WTC11 (cell line): ENCODE measurements around the gene TMC1. TPM values are rescaled to one million over a fixed set of nuclear protein-coding genes. Genes with fewer than 3 reads are reported as not detected.

Source experiments
- ATAC-seq: fragments of 200-7000 bp; cut with Tn5 transposase; 2 replicates; pipeline ENCODE4 v1.10.0; 2021; ENCODE audit warnings: mild to moderate bottlenecking, moderate library complexity
- CTCF ChIA-PET: fragments of 300-600 bp; sonication (Branson Sonifier 250); formaldehyde crosslinking; loops from one replicate; lab custom pipeline; 2021; ENCODE audit warnings: antibody characterized with exemption; lab: Charles Lee
- POLR2A ChIA-PET: fragments of 350-600 bp; sonication (Branson Sonifier 250); formaldehyde crosslinking; loops from one replicate; lab custom pipeline; 2021; ENCODE audit warnings: antibody characterized with exemption; lab: Charles Lee
- DNase-seq: peaks from one replicate; pipeline ENCODE4 v3.0.0; 2021; ENCODE audit warnings: low spot score
- H3K27ac Mint-ChIP-seq: 2 replicates; pipeline ENCODE4 v1.8.0; 2021; ENCODE audit warnings: mixed read lengths
- H3K27me3 Mint-ChIP-seq: 2 replicates; pipeline ENCODE4 v1.8.0; 2021; ENCODE audit warnings: low read depth, mild to moderate bottlenecking, moderate library complexity, mixed read lengths
- H3K36me3 Mint-ChIP-seq: 2 replicates; pipeline ENCODE4 v1.8.0; 2021; ENCODE audit warnings: mixed read lengths
- H3K4me1 Mint-ChIP-seq: 2 replicates; pipeline ENCODE4 v1.8.0; 2022; ENCODE audit warnings: mixed read lengths
- H3K4me3 Mint-ChIP-seq: 2 replicates; pipeline ENCODE4 v1.8.0; 2021; ENCODE audit warnings: mild to moderate bottlenecking, moderate library complexity, mixed read lengths
- H3K9me3 Mint-ChIP-seq: 2 replicates; pipeline ENCODE4 v1.8.0; 2021; ENCODE audit warnings: mixed read lengths
- ATF1 ChIP-seq: sonication (generic); formaldehyde crosslinking; IDR thresholded peaks from 2 replicates; pipeline ENCODE4 v1.8.1; 2023; ENCODE audit warnings: mild to moderate bottlenecking, moderate library complexity, missing genetic modification reagents
- CREB1 ChIP-seq: sonication (generic); formaldehyde crosslinking; IDR thresholded peaks from 2 replicates; pipeline ENCODE4 v1.8.0; 2023; ENCODE audit warnings: mild to moderate bottlenecking, missing genetic modification reagents
- FOXP1 ChIP-seq: sonication (generic); formaldehyde crosslinking; IDR thresholded peaks from 2 replicates; pipeline ENCODE4 v1.8.0; 2022; ENCODE audit warnings: missing genetic modification reagents, mild to moderate bottlenecking, moderate library complexity, borderline replicate concordance
- HMGA2 ChIP-seq: fragments of 250-450 bp; sonication (Bioruptor Pico); IDR thresholded peaks from 2 replicates; pipeline ENCODE4 v1.4.0; 2021; ENCODE audit warnings: mild to moderate bottlenecking, moderate library complexity
- NFYB ChIP-seq: sonication (generic); formaldehyde crosslinking; conservative IDR thresholded peaks from 2 replicates; pipeline ENCODE4 v1.8.0; 2022; ENCODE audit warnings: low read depth, missing genetic modification reagents
- NR1H2 ChIP-seq: sonication (generic); formaldehyde crosslinking; IDR thresholded peaks from 2 replicates; pipeline ENCODE4 v1.9.0; 2021; ENCODE audit warnings: mild to moderate bottlenecking, moderate library complexity, missing genetic modification reagents
- SOX15 ChIP-seq: fragments of 250-450 bp; sonication (Bioruptor Pico); IDR thresholded peaks from 2 replicates; pipeline ENCODE4 v1.9.0; 2021; ENCODE audit warnings: mild to moderate bottlenecking
- SP1 ChIP-seq: sonication (generic); formaldehyde crosslinking; conservative IDR thresholded peaks from 2 replicates; pipeline ENCODE4 v1.8.1; 2022; ENCODE audit warnings: missing genetic modification reagents
- ZNF121 ChIP-seq: sonication (generic); formaldehyde crosslinking; IDR thresholded peaks from 2 replicates; pipeline ENCODE4 v1.8.0; 2023; ENCODE audit warnings: missing genetic modification reagents
- ZNF219 ChIP-seq: sonication (generic); formaldehyde crosslinking; IDR thresholded peaks from 2 replicates; pipeline ENCODE4 v1.8.0; 2023; ENCODE audit warnings: missing genetic modification reagents, mild to moderate bottlenecking, borderline replicate concordance
- ZNF416 ChIP-seq: fragments of 250-450 bp; sonication (Bioruptor Pico); IDR thresholded peaks from 2 replicates; pipeline ENCODE4 v1.9.0; 2021; ENCODE audit warnings: mild to moderate bottlenecking, inconsistent platforms
- ZNF423 ChIP-seq: fragments of 250-450 bp; sonication (Bioruptor Pico); IDR thresholded peaks from 2 replicates; pipeline ENCODE4 v2.1.2; 2022; ENCODE audit warnings: mild to moderate bottlenecking, moderate library complexity
- total RNA-seq: library from RNA; stranded (reverse); gene quantifications from 3 replicates; pipeline ENCODE4 v1.2.3, GENCODE V29; 2021
- TF ChIP-seq, protein P1 (sequence below): sonication (generic); formaldehyde crosslinking; conservative IDR thresholded peaks from 2 replicates; pipeline ENCODE4 v1.8.1; 2022; ENCODE audit warnings: mild to moderate bottlenecking, missing genetic modification reagents
- TF ChIP-seq, protein P2 (sequence below): sonication (generic); formaldehyde crosslinking; IDR thresholded peaks from 2 replicates; pipeline ENCODE4 v1.8.0; 2023; ENCODE audit warnings: missing genetic modification reagents
- TF ChIP-seq, protein P3 (sequence below): sonication (generic); formaldehyde crosslinking; conservative IDR thresholded peaks from 2 replicates; pipeline ENCODE4 v1.8.1; 2023; ENCODE audit warnings: mild to moderate bottlenecking, low read depth, missing genetic modification reagents, moderate library complexity
- TF ChIP-seq, protein P4 (sequence below): fragments of 250-450 bp; sonication (Bioruptor Pico); IDR thresholded peaks from 2 replicates; pipeline ENCODE4 v2.1.2; 2022; ENCODE audit warnings: mild to moderate bottlenecking, moderate library complexity
- TF ChIP-seq, protein P5 (sequence below): sonication (generic); formaldehyde crosslinking; IDR thresholded peaks from 2 replicates; pipeline ENCODE4 v1.8.0; 2023; ENCODE audit warnings: mild to moderate bottlenecking, missing genetic modification reagents
- TF ChIP-seq, protein P6 (sequence below): sonication (generic); formaldehyde crosslinking; IDR thresholded peaks from 2 replicates; pipeline ENCODE4 v1.8.0; 2023; ENCODE audit warnings: missing genetic modification reagents, mild to moderate bottlenecking, borderline replicate concordance
- TF ChIP-seq, protein P7 (sequence below): sonication (generic); formaldehyde crosslinking; IDR thresholded peaks from 2 replicates; pipeline ENCODE4 v1.8.0; 2022; ENCODE audit warnings: mild to moderate bottlenecking, missing genetic modification reagents
- TF ChIP-seq, protein P8 (sequence below): sonication (generic); formaldehyde crosslinking; IDR thresholded peaks from 2 replicates; pipeline ENCODE4 v1.8.0; 2022; ENCODE audit warnings: mild to moderate bottlenecking, missing genetic modification reagents

The TMC1 gene
- total RNA-seq, 1 experiment from 2014 or later = 0.31 TPM

DNA sequence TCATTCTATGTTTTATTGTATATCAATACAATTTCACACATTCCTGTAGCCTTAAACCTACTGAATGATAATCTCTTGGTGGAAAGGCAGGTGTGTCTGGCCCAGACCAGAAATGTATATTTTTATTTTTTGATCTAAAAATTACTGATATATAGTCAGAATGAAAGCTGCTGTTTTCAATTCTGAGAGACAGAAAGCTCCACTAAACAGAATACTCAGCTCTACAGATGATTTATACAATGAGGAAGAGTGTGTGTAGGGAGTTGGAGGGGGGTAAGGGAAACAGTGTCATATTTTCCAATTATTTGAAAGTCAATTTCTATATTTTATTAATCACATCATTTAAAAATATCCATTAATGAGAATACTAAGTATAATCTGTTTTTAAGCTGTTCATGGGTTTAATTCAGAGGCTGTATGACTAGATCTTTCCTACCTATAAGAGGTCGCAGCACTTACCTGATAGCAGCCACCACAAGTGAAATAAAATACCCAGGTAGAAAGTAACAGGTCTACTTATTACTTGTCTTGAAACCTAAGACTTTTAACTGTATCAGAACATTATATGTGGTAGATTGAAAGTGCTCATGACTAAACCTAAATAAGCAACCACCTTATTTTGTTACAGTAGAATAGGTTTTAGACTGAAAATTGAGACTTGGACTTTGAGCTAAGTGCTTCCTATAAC is 183.4 kb downstream of the TMC1 start:
- Mint-ChIP-seq H3K27ac (no peak overlapping the region), H3K27me3 (no peaks in the 10 kb centered on the region; the same call in 1 of the 2 replicates), H3K36me3 (no peaks in the 10 kb centered on the region), H3K9me3 (peaks cover 8% of the 10 kb centered on the region), H3K4me3 (no peak overlapping the region), H3K4me1 (peaks cover 4% of the 10 kb centered on the region; the same call in 1 of the 2 replicates)
- ATAC-seq = no peak
- no peak for DNase-seq
- TF ChIP-seq CREB1 (no peak), ZNF423 (CRISPR knock-in tag) (no peak), ZNF416 (no peak), SOX15 (CRISPR knock-in tag) (no peak), ZNF121 (CRISPR knock-in tag) (no peak), HMGA2 (CRISPR knock-in tag) (no peak), FOXP1 (CRISPR knock-in tag) (no peak), NR1H2 (CRISPR knock-in tag) (no peak), NFYB (CRISPR knock-in tag) (no peak), ATF1 (CRISPR knock-in tag) (no peak), ZNF219 (CRISPR knock-in tag) (no peak)
- TF ChIP-seq, protein P1, sequence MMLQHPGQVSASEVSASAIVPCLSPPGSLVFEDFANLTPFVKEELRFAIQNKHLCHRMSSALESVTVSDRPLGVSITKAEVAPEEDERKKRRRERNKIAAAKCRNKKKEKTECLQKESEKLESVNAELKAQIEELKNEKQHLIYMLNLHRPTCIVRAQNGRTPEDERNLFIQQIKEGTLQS (CRISPR knock-in tag) = no peak
- TF ChIP-seq, protein P2, sequence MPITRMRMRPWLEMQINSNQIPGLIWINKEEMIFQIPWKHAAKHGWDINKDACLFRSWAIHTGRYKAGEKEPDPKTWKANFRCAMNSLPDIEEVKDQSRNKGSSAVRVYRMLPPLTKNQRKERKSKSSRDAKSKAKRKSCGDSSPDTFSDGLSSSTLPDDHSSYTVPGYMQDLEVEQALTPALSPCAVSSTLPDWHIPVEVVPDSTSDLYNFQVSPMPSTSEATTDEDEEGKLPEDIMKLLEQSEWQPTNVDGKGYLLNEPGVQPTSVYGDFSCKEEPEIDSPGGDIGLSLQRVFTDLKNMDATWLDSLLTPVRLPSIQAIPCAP (CRISPR knock-in tag) = no peak
- TF ChIP-seq, protein P3, sequence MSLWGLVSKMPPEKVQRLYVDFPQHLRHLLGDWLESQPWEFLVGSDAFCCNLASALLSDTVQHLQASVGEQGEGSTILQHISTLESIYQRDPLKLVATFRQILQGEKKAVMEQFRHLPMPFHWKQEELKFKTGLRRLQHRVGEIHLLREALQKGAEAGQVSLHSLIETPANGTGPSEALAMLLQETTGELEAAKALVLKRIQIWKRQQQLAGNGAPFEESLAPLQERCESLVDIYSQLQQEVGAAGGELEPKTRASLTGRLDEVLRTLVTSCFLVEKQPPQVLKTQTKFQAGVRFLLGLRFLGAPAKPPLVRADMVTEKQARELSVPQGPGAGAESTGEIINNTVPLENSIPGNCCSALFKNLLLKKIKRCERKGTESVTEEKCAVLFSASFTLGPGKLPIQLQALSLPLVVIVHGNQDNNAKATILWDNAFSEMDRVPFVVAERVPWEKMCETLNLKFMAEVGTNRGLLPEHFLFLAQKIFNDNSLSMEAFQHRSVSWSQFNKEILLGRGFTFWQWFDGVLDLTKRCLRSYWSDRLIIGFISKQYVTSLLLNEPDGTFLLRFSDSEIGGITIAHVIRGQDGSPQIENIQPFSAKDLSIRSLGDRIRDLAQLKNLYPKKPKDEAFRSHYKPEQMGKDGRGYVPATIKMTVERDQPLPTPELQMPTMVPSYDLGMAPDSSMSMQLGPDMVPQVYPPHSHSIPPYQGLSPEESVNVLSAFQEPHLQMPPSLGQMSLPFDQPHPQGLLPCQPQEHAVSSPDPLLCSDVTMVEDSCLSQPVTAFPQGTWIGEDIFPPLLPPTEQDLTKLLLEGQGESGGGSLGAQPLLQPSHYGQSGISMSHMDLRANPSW (CRISPR knock-in tag) = no peak
- TF ChIP-seq, protein P4, sequence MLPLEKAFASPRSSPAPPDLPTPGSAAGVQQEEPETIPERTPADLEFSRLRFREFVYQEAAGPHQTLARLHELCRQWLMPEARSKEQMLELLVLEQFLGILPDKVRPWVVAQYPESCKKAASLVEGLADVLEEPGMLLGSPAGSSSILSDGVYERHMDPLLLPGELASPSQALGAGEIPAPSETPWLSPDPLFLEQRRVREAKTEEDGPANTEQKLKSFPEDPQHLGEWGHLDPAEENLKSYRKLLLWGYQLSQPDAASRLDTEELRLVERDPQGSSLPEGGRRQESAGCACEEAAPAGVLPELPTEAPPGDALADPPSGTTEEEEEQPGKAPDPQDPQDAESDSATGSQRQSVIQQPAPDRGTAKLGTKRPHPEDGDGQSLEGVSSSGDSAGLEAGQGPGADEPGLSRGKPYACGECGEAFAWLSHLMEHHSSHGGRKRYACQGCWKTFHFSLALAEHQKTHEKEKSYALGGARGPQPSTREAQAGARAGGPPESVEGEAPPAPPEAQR (CRISPR knock-in tag) = no peak
- TF ChIP-seq, protein P5, sequence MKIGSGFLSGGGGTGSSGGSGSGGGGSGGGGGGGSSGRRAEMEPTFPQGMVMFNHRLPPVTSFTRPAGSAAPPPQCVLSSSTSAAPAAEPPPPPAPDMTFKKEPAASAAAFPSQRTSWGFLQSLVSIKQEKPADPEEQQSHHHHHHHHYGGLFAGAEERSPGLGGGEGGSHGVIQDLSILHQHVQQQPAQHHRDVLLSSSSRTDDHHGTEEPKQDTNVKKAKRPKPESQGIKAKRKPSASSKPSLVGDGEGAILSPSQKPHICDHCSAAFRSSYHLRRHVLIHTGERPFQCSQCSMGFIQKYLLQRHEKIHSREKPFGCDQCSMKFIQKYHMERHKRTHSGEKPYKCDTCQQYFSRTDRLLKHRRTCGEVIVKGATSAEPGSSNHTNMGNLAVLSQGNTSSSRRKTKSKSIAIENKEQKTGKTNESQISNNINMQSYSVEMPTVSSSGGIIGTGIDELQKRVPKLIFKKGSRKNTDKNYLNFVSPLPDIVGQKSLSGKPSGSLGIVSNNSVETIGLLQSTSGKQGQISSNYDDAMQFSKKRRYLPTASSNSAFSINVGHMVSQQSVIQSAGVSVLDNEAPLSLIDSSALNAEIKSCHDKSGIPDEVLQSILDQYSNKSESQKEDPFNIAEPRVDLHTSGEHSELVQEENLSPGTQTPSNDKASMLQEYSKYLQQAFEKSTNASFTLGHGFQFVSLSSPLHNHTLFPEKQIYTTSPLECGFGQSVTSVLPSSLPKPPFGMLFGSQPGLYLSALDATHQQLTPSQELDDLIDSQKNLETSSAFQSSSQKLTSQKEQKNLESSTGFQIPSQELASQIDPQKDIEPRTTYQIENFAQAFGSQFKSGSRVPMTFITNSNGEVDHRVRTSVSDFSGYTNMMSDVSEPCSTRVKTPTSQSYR = no peak
- ChIA-PET POLR2A (no interaction called here), CTCF (interaction anchor here (2.2 kb wide), 1 partner anchor 14 kb away, joined by 9 read pairs; no protein-coding TSS in a partner anchor)

DNA sequence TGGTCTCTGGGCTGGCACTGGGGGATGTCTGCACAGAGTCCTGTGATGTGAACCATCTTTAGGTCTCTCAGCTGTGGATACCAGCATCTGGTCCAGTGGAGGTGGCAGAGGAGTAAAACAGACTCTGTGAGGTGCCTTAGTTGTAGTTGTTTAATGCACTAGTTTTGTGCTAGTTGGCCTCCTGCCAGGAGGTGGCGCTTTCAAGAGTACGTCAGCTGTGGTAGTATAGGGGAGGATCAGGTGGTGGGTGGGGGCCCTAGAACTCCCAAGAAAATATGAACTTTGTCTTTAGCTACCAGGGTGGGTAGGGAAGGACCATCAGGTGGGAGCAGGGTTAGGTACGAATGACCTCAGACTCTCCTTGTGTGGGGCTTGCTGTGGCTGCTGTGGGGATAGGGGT is 197.1 kb downstream of the TMC1 start:
- Mint-ChIP-seq H3K36me3 (peaks cover 42% of the 10 kb centered on the region), H3K27ac (no peak overlapping the region), H3K9me3 (peaks cover 50% of the 10 kb centered on the region), H3K4me1 (peaks cover 44% of the 10 kb centered on the region), H3K27me3 (peaks cover 3% of the 10 kb centered on the region; the same call in 1 of the 2 replicates), H3K4me3 (no peak overlapping the region)
- ChIA-PET POLR2A (no interaction called here), CTCF (interaction anchor here (1.0 to 2.1 kb wide), 4 partner anchors 9 to 438 kb away, joined by 3 to 10 read pairs (median 6); no protein-coding TSS in a partner anchor)
- no peak for DNase-seq
- peak; percentile 46; the same call in 1 of the 2 replicates for ATAC-seq
- TF ChIP-seq, protein P6, sequence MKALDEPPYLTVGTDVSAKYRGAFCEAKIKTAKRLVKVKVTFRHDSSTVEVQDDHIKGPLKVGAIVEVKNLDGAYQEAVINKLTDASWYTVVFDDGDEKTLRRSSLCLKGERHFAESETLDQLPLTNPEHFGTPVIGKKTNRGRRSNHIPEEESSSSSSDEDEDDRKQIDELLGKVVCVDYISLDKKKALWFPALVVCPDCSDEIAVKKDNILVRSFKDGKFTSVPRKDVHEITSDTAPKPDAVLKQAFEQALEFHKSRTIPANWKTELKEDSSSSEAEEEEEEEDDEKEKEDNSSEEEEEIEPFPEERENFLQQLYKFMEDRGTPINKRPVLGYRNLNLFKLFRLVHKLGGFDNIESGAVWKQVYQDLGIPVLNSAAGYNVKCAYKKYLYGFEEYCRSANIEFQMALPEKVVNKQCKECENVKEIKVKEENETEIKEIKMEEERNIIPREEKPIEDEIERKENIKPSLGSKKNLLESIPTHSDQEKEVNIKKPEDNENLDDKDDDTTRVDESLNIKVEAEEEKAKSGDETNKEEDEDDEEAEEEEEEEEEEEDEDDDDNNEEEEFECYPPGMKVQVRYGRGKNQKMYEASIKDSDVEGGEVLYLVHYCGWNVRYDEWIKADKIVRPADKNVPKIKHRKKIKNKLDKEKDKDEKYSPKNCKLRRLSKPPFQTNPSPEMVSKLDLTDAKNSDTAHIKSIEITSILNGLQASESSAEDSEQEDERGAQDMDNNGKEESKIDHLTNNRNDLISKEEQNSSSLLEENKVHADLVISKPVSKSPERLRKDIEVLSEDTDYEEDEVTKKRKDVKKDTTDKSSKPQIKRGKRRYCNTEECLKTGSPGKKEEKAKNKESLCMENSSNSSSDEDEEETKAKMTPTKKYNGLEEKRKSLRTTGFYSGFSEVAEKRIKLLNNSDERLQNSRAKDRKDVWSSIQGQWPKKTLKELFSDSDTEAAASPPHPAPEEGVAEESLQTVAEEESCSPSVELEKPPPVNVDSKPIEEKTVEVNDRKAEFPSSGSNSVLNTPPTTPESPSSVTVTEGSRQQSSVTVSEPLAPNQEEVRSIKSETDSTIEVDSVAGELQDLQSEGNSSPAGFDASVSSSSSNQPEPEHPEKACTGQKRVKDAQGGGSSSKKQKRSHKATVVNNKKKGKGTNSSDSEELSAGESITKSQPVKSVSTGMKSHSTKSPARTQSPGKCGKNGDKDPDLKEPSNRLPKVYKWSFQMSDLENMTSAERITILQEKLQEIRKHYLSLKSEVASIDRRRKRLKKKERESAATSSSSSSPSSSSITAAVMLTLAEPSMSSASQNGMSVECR (CRISPR knock-in tag) = no peak
- no peak for TF ChIP-seq SP1
- TF ChIP-seq ATF1 (CRISPR knock-in tag) = no peak
- TF ChIP-seq, protein P7, sequence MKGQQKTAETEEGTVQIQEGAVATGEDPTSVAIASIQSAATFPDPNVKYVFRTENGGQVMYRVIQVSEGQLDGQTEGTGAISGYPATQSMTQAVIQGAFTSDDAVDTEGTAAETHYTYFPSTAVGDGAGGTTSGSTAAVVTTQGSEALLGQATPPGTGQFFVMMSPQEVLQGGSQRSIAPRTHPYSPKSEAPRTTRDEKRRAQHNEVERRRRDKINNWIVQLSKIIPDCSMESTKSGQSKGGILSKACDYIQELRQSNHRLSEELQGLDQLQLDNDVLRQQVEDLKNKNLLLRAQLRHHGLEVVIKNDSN (CRISPR knock-in tag) = no peak
- TF ChIP-seq, protein P8, sequence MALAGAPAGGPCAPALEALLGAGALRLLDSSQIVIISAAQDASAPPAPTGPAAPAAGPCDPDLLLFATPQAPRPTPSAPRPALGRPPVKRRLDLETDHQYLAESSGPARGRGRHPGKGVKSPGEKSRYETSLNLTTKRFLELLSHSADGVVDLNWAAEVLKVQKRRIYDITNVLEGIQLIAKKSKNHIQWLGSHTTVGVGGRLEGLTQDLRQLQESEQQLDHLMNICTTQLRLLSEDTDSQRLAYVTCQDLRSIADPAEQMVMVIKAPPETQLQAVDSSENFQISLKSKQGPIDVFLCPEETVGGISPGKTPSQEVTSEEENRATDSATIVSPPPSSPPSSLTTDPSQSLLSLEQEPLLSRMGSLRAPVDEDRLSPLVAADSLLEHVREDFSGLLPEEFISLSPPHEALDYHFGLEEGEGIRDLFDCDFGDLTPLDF (CRISPR knock-in tag) = no peak
- TF ChIP-seq NFYB (CRISPR knock-in tag) = no peak
